ENCODE data around the gene NEDD8.

Gene NEDD8

GRCh38 chr14:24232121-24232644 lies at the start of gene NEDD8:
Gene NEDD8 (minus strand): TSS chr14:24232367. CDS start chr14:24232267, 100 bp downstream.
- DNase-seq: peak; percentile 88

GRCh38 chr14:24281636-24282035 lies 49.5 kb upstream of the NEDD8 start:
- DNase-seq: no peak

- no peak for DNase-seq
Observed at GRCh38 chr14:24280797-24281460, 48.8 kb upstream of the NEDD8 start.

GRCh38 chr14:24279301-24280186 lies 47.4 kb upstream of the NEDD8 start:
- no peak for DNase-seq

GRCh38 chr14:24278424-24278823 lies 46.3 kb upstream of the NEDD8 start:
- no peak for DNase-seq

- DNase-seq: no peak
Observed at GRCh38 chr14:24277606-24278321, 45.6 kb upstream of the NEDD8 start.

- no peak for DNase-seq
Observed at GRCh38 chr14:24277071-24277470, 44.9 kb upstream of the NEDD8 start.

GRCh38 chr14:24274101-24274543 lies 42.0 kb upstream of the NEDD8 start:
- DNase-seq: no peak

- DNase-seq: no peak
Observed at GRCh38 chr14:24273422-24273998, 41.3 kb upstream of the NEDD8 start.

- no peak for DNase-seq
Observed at GRCh38 chr14:24272467-24272866, 40.3 kb upstream of the NEDD8 start.

- DNase-seq: no peak
Observed at GRCh38 chr14:24271834-24272263, 39.7 kb upstream of the NEDD8 start.

GRCh38 chr14:24271134-24271833 lies 39.1 kb upstream of the NEDD8 start, which contains the start of gene RABGGTA:
Gene RABGGTA (minus strand): TSS chr14:24271597. CDS start chr14:24271115, 482 bp downstream.
- peak; percentile 94 for DNase-seq

GRCh38 chr14:24270537-24271133 lies 38.5 kb upstream of the NEDD8 start:
- no peak for DNase-seq

GRCh38 chr14:24269910-24270536 lies 37.9 kb upstream of the NEDD8 start:
- no peak for DNase-seq

- DNase-seq: no peak
Observed at GRCh38 chr14:24269368-24269767, 37.2 kb upstream of the NEDD8 start.

GRCh38 chr14:24268225-24268624 lies 36.1 kb upstream of the NEDD8 start:
- no peak for DNase-seq

GRCh38 chr14:24267516-24267915 lies 35.3 kb upstream of the NEDD8 start:
- no peak for DNase-seq

- DNase-seq: no peak
Observed at GRCh38 chr14:24266344-24267244, 34.4 kb upstream of the NEDD8 start.

- DNase-seq: no peak
Observed at GRCh38 chr14:24264298-24264697, 32.1 kb upstream of the NEDD8 start.

GRCh38 chr14:24263848-24264247 lies 31.7 kb upstream of the NEDD8 start:
- no peak for DNase-seq
